Activated T-cell treated with anti-CD3 and anti-CD28 coated beads, Interleukin-2, amount 50 U/mL, for 48 hours (primary cell): ENCODE measurements around the gene PCDH15.

Experiments used
- DNase-seq, 2 experiments: peaks; one replicate each; pipeline ENCODE4 v3.0.0-alpha.2; 2020

The PCDH15 gene

DNA sequence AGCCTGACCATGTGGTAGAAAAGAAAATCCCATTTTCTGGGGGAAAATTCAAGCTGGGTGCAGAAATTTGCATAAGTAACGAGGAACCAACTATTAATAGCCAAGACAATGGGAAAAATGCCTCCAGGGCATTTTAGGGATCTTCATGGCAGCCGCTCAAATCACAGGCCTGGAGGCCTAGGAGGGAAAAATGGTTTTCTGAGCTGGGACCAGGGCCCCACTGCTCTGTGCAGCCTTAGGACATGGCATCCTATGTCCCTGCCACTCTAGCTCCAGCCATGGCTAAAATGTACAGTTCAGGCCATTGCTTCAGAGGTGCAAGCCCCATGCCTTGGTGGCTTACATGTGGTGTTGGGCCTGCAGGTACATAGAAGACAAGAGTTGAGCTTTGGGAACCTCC is 459.0 kb downstream of the PCDH15 start:
- no peak for DNase-seq

DNA sequence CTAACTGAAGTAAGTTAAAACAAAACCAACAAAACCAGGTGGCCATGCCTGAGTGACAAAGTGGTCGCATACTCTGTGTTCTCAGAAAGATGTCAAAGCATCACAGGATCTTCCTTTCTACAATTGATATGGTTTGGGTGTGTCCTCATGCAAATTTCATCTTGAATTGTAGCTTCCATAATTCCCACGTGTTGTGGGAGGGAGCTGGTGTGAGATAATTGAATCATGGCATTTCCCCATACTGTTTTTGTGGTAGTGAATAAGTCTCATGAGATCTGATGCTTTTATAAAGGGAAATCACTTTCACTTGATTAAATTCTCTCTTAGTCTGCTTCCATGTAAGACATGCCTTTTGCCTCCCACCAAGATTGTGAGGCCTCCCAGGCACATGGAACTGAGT is 465.7 kb downstream of the PCDH15 start:
- DNase-seq, result no peak

DNA sequence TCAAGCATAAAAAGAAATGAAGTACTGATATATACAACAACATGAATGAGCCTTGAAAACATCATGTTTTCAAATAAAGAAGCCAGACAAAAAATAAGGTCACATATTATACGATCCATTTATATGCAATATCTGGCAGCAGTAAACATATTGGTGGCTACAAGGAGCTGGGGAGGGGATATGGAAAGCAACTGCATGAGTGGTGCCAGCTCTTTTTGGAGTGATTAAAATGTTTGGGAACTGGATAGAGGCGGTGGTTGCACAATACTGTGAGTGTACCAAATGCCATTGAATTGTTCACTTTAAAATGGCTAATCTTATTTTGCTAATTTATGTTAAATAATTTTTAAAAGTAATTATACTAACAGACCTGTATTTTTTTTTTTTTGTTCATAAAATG is 481.7 kb downstream of the PCDH15 start:
- no peak for DNase-seq

DNA sequence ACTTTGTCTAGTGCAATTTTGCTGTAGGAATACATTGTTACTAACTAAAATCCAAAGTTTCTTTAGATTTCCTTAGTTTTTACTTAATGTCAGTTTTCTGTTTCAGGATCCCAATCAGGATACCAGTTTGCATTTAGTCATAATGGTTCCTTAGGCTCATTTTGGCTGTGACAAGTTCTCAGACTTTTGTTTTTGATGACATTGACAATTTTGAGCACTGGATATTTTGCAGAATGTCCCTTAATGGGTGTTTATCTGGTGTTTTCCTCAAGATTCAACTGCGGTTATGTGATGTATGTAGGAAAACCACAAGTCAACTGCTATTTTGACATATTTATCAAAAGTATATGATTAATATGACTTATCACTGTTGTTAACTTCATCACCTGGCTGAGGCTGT is 482.6 kb downstream of the PCDH15 start:
- no peak for DNase-seq

- no peak for DNase-seq
Measured at GRCh38 chr10:54314430-54314829, 486.6 kb downstream of the PCDH15 start.

GRCh38 chr10:54284526-54285193 is 516.4 kb downstream of the PCDH15 start:
- no peak for DNase-seq

GRCh38 chr10:54282012-54282411 is 519.0 kb downstream of the PCDH15 start:
- no peak for DNase-seq

GRCh38 chr10:54266395-54266794 is 534.6 kb downstream of the PCDH15 start:
- DNase-seq, result no peak

DNA sequence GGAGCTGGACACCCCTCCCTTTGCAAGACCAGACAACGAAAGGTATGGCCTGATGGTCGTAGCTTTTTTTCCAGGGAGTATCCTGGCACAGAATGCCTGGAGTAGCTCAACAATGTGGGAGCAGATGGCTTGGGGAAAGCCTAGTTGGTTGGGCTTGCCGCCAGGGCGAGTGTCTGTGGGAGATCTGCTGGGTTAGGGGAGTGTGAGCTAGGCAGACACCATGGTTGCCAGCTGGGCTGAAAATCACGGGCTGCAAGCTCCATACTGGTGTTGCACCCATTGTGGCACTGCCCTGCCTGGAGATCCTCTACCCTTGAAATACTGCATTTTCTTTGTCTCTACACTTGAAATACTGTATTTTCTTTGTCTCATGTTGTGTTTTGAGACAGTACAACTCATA is 538.3 kb downstream of the PCDH15 start:
- no peak for DNase-seq

DNA sequence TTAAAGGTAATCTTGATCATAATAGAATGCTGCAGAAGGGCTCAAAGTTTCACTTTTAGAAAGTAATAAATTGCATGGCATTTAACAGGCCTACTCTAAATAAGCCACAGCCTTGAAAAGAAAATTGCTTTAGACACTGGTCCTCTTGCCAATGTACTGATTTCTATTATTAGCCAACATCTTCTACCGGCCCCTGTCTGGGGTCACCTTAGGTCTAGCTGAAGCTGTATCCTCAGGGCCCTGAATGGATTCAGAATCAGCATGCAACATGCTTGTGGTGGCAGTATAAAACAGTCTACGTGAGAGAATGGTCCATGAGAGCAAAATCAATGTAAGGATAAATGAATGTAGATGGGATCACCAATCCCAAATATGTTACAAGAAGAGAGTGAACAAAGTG is 541.9 kb downstream of the PCDH15 start:
- DNase-seq, result no peak

- no peak for DNase-seq
Measured at GRCh38 chr10:54234832-54235231, 566.2 kb downstream of the PCDH15 start.

- no peak for DNase-seq
Measured at GRCh38 chr10:54203401-54203800, 597.6 kb downstream of the PCDH15 start.

- no peak for DNase-seq
Measured at GRCh38 chr10:54198051-54198450, 603.0 kb downstream of the PCDH15 start.

DNA sequence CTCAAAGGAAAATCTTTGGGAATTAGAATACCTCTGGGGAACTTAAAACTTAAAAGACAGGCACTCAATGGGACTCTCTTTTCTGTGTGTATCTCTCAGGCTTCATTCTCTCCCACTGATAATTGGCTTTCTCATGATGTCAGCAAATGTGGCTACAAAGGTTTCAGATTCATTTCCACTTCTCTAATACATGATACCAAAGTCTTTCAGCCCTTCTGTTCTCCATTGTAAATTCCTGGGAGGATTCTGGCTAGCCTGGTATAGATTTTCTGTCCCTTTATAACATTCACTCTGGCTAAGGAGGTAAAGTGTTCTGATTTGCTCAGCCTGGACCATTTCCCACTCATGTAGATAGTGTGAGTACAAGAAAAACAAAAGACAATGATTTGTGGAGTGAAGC is 606.2 kb downstream of the PCDH15 start:
- no peak for DNase-seq

GRCh38 chr10:54159924-54160323 is 641.1 kb downstream of the PCDH15 start:
- DNase-seq, result no peak

- no peak for DNase-seq
Measured at GRCh38 chr10:54148508-54148907, 652.5 kb downstream of the PCDH15 start.

- no peak for DNase-seq
Measured at GRCh38 chr10:54139819-54140428, 661.1 kb downstream of the PCDH15 start.

GRCh38 chr10:54137396-54137795 is 663.6 kb downstream of the PCDH15 start:
- DNase-seq, result no peak

- no peak for DNase-seq
Measured at GRCh38 chr10:54133203-54133602, 667.8 kb downstream of the PCDH15 start.

GRCh38 chr10:54131833-54132232 is 669.2 kb downstream of the PCDH15 start:
- no peak for DNase-seq

DNA sequence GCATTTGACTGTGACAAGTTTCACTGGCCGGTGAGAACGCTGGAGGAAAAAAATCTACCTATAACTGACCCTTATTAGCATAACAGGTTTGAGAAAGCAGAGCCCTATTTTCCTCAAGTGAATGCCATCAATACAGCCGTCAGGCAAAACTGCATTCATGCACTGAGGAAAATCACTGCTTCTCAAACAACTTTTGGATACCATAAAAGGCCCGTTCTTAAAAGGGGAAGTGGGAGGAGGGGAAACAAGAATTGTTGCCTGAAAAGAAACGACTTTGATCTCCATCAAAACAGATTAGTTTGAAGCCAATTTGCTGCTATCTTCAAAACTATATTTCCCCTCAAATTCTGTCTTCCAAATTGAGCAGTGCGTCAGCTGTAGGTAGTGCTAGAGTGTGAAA is 670.6 kb downstream of the PCDH15 start:
- no peak for DNase-seq

GRCh38 chr10:54125098-54125747 is 675.8 kb downstream of the PCDH15 start:
- DNase-seq, result no peak

DNA sequence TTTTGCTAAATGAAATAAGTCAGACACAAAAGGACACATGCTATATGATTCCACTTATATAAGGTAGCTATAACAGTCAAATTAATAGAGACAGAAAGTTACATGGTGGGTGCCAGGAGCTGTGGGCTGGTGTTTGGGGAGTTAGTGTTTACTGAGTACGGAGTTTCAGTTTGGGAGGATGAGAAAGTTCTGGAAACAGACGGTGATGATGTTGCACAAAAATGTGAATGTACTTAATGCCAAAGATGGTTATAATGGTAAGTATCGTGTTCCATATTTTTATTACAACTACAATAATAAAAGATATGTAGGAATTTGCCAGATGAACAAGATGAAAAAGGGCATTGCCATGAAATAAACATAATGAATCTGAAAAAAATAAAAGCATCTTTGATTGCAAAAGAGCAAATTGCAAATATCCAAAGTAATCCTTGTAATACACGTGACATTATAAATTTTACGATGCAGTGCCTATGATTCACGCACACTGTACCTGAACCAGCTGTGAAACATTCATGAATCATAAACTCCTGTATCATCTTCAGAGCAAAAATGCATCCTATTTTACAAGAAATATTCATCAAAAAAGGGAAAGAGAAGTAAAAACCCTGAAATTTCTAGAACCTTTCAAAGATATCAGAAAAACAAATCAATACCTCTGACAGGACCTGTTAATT is 676.7 kb downstream of the PCDH15 start:
- DNase-seq, result no peak

DNA sequence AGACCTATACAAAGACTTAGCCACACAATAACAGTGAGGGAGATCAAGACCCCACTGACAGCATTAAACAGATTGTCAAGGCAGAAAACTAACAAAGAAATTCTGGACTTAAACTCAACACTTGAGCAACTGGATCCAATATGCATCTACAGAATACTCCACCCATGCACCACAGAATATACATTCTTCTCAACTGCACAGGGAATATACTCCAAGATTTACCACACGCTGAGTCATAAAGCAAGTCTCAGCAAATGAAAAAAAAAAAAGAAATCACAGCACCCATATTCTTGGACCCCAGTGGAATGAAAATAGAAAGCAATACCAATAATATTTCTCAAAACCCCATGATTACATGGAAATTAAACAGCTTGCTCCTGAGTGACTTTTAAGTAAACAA is 680.2 kb downstream of the PCDH15 start:
- no peak for DNase-seq
